Measurements from ENCODE around the gene CFAP61. TPM values are rescaled to one million over a fixed set of nuclear protein-coding genes. Genes with fewer than 3 reads are reported as not detected.
"Not testable (repeated sequence)": the region's sequence is repeated elsewhere in the genome, so short reads cannot be mapped to it uniquely, and the experiment has no call there.

CFAP61 gene, protein sequence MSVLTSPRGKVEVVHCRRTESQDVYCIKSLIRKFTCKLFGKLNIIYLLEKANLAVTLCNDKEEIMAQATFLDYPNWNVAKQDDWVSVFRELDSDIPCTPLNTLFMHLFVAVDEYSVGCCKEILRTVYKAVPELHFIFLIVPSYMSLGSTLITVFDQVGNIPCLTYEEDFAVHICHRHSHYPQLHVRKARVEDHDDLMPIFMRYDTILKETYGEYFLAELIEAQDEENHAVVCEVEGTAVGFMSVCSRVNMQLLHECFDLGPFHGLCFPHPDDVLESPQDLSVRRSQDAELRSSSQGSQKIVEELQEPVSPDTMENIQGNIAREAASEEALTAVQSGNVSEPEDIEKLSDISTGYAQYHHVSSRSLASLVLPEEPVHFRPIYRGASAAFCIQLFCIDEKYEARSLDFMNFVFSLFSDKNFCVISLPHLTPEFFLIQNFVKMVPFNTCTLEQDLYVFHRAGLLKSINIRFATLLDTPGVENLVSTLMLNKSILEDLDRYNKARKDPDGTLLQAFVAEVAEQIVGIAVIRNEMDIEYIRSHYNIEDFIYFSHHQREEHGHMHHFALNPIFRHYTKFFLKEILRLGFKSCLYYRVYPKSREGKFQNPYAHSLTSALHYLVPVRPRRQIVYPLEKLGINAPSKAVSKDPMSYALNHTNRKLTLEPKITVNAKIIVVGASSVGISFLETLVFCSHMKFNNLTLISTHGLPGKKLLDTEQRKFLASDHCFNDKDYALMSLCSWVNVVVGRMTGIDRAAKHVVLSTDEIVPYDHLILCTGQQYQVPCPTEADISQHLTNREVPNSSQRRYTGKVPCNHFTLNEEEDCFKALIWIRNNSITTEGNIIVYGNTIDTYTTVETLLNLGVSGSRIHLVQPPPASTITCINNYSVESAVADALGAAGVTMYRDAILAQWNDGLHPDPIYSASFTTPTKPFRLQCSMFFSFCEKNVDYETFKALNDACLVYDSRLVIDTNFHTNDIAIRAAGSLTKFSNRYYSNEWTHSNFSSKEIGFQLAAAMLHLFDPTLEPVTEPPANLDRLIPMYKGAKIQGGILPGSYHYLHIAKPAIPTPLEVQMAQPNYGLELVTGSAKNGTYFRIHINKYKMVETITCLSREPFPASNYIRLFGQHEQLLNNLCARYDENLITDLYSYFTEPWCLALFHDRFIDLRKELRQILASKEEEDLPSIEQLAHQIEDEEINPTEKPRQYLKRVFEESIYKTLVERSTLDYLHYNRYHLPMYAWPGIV
- not detected in 3 replicates for total RNA-seq
- long read RNA-seq = 0 reads

DNA sequence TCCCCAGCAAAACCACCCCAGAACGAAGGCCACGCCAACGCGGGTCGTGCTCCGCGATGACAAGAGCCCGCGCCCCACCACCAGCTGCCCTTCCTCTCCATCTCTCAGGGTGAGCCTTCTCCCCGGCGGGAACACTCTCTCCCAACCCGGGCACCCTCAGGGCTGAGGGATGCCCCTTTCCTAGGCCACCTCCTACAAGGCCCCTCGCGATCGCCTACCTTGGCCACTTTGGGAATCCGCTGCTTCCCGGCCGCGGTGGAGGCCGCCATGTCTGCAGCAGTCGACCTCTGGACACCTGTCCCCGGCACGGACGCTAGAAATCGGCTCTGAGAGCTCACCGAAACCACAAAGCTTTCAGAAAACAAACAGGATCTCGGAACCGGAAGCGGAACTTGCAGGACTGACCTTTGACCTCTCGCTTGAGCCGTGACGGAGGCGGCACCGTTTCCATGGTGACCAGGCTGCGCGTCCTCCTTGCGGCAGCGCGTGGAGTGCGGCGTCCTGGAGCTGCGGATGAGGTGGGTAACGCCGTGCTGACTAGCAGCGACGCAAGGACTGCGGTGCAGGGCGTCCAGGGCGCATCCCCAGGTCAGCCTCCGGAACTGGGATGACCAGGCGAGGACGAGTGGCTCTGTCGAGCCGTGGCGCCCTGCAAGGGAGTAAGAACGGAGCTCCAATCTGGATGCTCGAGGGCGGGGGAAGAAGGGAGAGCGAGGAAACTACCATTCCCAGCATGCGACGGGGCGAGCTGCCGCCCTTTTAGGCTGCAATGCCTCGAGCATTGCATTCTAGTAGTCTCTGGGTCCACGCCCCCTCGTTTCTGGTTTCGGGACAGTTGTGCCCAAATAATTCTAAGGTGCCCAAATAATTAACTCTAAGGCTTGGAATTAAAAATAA is at the start of gene CFAP61, which contains the start of gene CRNKL1:
TSS of gene CFAP61 (plus strand) at position 459 of the 897 bp plus-strand sequence. CDS start 4,122 bp downstream, outside the sequence.
TSS of gene CRNKL1 (minus strand) at position 393 of the 897 bp plus-strand sequence. CDS start at position 269, 124 bp downstream.
- H3K4me3 Mint-ChIP-seq (ENCODE audit: unreplicated experiment) = peak within 1 kb of the TSS; percentile 100
- peak; percentile 97 for DNase-seq (ENCODE audit: low spot score)
- H3K9me3 Mint-ChIP-seq (ENCODE audit: low read depth) = no peaks in the 10 kb centered on the region
- H3K27ac Mint-ChIP-seq (ENCODE audit: unreplicated experiment) = peak within 1 kb of the TSS; percentile 98
- H3K27me3 Mint-ChIP-seq (ENCODE audit: low read depth) = peaks cover 6% of the 10 kb centered on the region
- peaks cover 28% of the 10 kb centered on the region for H3K36me3 Mint-ChIP-seq (ENCODE audit: low read depth)
- TF ChIP-seq, protein P1, sequence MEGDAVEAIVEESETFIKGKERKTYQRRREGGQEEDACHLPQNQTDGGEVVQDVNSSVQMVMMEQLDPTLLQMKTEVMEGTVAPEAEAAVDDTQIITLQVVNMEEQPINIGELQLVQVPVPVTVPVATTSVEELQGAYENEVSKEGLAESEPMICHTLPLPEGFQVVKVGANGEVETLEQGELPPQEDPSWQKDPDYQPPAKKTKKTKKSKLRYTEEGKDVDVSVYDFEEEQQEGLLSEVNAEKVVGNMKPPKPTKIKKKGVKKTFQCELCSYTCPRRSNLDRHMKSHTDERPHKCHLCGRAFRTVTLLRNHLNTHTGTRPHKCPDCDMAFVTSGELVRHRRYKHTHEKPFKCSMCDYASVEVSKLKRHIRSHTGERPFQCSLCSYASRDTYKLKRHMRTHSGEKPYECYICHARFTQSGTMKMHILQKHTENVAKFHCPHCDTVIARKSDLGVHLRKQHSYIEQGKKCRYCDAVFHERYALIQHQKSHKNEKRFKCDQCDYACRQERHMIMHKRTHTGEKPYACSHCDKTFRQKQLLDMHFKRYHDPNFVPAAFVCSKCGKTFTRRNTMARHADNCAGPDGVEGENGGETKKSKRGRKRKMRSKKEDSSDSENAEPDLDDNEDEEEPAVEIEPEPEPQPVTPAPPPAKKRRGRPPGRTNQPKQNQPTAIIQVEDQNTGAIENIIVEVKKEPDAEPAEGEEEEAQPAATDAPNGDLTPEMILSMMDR (IDR thresholded peaks at IDR 0.05) = peak; percentile 33
- H3K4me1 Mint-ChIP-seq (ENCODE audit: low read depth) = peaks cover 28% of the 10 kb centered on the region

DNA sequence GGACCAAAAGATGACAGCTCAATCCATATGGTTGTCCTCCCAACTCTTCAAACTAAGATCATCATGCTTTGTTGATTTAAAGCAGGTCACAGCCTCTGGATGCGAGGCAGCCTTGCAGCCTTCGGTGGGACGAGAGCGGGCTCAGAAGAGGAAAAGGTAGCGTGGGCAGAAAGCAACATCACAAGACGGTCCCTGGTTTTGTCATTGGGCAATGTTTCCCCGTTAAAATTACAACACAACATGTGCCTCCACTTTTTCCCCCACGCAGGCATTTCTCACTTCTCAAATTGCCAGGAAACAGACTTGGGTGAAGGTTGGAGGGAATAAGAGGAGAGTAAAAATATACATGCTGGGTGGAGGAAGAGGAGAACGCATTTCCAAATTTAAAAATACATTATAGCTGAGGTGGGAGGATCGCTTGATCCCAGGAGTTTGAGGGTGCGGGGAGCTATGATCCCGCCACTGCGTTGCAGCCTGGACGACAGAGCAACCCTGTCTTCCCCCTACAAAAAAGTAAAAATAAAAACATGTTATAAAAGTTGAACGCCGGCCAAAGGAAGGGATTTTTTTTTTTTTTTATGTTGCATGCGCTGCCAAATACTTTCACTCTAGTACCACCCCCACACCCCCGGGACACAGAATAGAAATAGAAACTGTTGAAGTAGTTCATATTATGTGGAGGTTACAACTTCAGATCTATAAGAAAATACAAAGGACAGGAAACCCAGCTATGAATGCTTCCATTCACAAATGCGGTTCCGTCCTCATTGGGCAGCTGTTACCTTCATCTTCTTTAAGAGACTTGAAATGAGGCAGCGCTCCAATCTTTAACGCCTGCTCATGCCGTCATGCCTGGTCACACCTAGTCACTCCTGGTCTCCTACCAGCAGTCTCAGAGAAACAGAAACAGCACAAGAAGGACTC is 49.0 kb upstream of the CFAP61 start:
- H3K4me3 Mint-ChIP-seq (ENCODE audit: unreplicated experiment) = peak overlapping the region; percentile 54
- H3K27me3 Mint-ChIP-seq (ENCODE audit: low read depth) = no peaks in the 10 kb centered on the region
- peaks cover 26% of the 10 kb centered on the region for H3K36me3 Mint-ChIP-seq (ENCODE audit: low read depth)
- H3K27ac Mint-ChIP-seq (ENCODE audit: unreplicated experiment) = peak overlapping the region; percentile 59
- no peaks in the 10 kb centered on the region for H3K9me3 Mint-ChIP-seq (ENCODE audit: low read depth)
- TF ChIP-seq, protein P1 (IDR thresholded peaks at IDR 0.05) = no peak
- H3K4me1 Mint-ChIP-seq (ENCODE audit: low read depth) = peaks cover 20% of the 10 kb centered on the region
- no peak for DNase-seq (ENCODE audit: low spot score)

DNA sequence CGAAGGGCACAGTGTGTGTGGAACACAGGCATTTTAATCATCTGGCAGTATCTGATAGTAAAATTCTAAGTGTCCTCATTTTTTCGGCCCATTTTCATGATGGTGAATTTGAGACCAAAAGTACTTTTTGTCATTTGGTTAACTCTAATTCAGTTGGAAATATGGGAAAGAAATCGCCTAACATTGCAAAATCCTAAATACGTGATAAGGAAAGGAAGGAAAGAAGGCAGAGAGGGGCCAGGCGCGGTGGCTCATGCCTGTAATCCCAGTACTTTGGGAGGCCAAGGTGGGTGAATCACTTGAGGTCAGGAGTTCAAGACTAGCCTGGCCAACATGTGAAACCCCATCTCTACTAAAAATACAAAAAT is 48.4 kb upstream of the CFAP61 start:
- not testable (repeated sequence) for H3K4me3 Mint-ChIP-seq (ENCODE audit: unreplicated experiment); DNase-seq (ENCODE audit: low spot score); H3K27me3 Mint-ChIP-seq (ENCODE audit: low read depth); H3K9me3 Mint-ChIP-seq (ENCODE audit: low read depth)
- Mint-ChIP-seq H3K27ac (ENCODE audit: unreplicated experiment) (peak overlapping the region; percentile 59), H3K36me3 (ENCODE audit: low read depth) (peaks cover 20% of the 10 kb centered on the region), H3K4me1 (ENCODE audit: low read depth) (peaks cover 20% of the 10 kb centered on the region)

DNA sequence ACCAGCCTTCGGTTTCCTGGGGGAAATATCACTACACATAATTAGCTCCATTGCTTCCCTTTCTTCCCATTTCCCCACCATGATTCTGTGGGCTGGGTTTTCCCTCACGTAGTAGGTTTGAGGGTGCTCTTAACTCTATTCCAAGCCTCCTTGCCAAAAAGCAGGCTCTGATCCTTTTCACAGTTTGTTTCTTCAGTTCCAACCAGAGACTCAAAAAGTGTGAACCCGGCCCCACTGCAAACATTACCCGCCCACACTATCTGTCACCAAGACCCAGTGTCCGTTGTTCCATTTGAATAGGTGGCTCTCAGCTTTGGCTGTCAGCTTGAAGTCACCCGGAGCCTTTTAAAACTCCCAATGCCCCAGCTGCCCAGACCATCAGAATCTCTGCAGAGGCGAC is 47.0 kb upstream of the CFAP61 start:
- no peaks in the 10 kb centered on the region for H3K27me3 Mint-ChIP-seq (ENCODE audit: low read depth)
- H3K4me3 Mint-ChIP-seq (ENCODE audit: unreplicated experiment) = no peak overlapping the region
- H3K27ac Mint-ChIP-seq (ENCODE audit: unreplicated experiment) = no peak overlapping the region
- peaks cover 10% of the 10 kb centered on the region for H3K36me3 Mint-ChIP-seq (ENCODE audit: low read depth)
- H3K9me3 Mint-ChIP-seq (ENCODE audit: low read depth) = no peaks in the 10 kb centered on the region
- DNase-seq (ENCODE audit: low spot score) = no peak
- TF ChIP-seq, protein P1 (IDR thresholded peaks at IDR 0.05) = no peak
- peaks cover 20% of the 10 kb centered on the region for H3K4me1 Mint-ChIP-seq (ENCODE audit: low read depth)
